Mesendoderm (in vitro differentiated cells): ENCODE measurements around the gene WDTC1.
"Not testable (repeated sequence)": the region's sequence is repeated elsewhere in the genome, so short reads cannot be mapped to it uniquely, and the experiment has no call there.

Experiments
- DNase-seq: peaks from one replicate; pipeline ENCODE4 v3.0.0; 2013
- H2AK5ac ChIP-seq: 2 replicates; pipeline ENCODE4 v1.6.1; 2013; ENCODE audit warnings: low read length, inconsistent platforms
- H2BK120ac ChIP-seq: 2 replicates; pipeline ENCODE4 v1.6.1; 2013; ENCODE audit warnings: low read depth, mild to moderate bottlenecking, low read length, moderate library complexity, mixed read lengths
- H2BK15ac ChIP-seq: replicated peaks from 2 replicates; pipeline ENCODE4 v1.6.1; 2013; ENCODE audit warnings: low read depth, mild to moderate bottlenecking, moderate library complexity
- H2BK5ac ChIP-seq: 2 replicates; pipeline ENCODE4 v1.6.1; 2013; ENCODE audit warnings: low read length, inconsistent platforms
- H3K18ac ChIP-seq: 2 replicates; pipeline ENCODE4 v1.6.1; 2013; ENCODE audit warnings: mild to moderate bottlenecking, low read length, mixed read lengths
- H3K23ac ChIP-seq: one replicate; pipeline ENCODE4 v1.6.1; 2013; ENCODE audit warnings: low read length
- H3K27ac ChIP-seq: 2 replicates; pipeline ENCODE4 v1.5.1; 2013; ENCODE audit warnings: low read depth, mild to moderate bottlenecking, inconsistent platforms, low read length, moderate library complexity
- H3K27me3 ChIP-seq: 2 replicates; pipeline ENCODE4 v1.6.1; 2013; ENCODE audit warnings: low read length, control low read depth, mild to moderate bottlenecking, inconsistent platforms; ENCODE audit not compliant: insufficient read depth, poor library complexity
- H3K36me3 ChIP-seq: 2 replicates; pipeline ENCODE4 v1.6.1; 2013; ENCODE audit warnings: low read length, inconsistent platforms; ENCODE audit not compliant: control insufficient read depth, insufficient read depth
- H3K4ac ChIP-seq: one replicate; pipeline ENCODE4 v1.6.1; 2013; ENCODE audit warnings: low read depth, mild to moderate bottlenecking, low read length, moderate library complexity
- H3K4me1 ChIP-seq: 2 replicates; pipeline ENCODE4 v1.6.1; 2013; ENCODE audit warnings: low read depth, low read length, inconsistent platforms; ENCODE audit not compliant: control insufficient read depth
- H3K4me2 ChIP-seq: 2 replicates; pipeline ENCODE4 v1.6.1; 2013; ENCODE audit warnings: low read length
- H3K4me3 ChIP-seq: 2 replicates; pipeline ENCODE4 v1.5.1; 2013; ENCODE audit warnings: mild to moderate bottlenecking, low read length
- H3K56ac ChIP-seq: one replicate; pipeline ENCODE4 v1.6.1; 2013; ENCODE audit warnings: low read length
- H3K79me1 ChIP-seq: 2 replicates; pipeline ENCODE4 v1.6.1; 2013; ENCODE audit warnings: low read length, inconsistent platforms
- H3K79me2 ChIP-seq: 2 replicates; pipeline ENCODE4 v1.6.1; 2013; ENCODE audit warnings: mild to moderate bottlenecking, low read length; ENCODE audit not compliant: control insufficient read depth, insufficient read depth
- H3K9ac ChIP-seq: 2 replicates; pipeline ENCODE4 v1.6.1; 2013; ENCODE audit warnings: low read length, inconsistent platforms
- H4K5ac ChIP-seq: one replicate; pipeline ENCODE4 v1.6.1; 2013; ENCODE audit warnings: low read length
- H4K8ac ChIP-seq: one replicate; pipeline ENCODE4 v1.6.1; 2013; ENCODE audit warnings: low read depth, mild to moderate bottlenecking, control low read depth, low read length, moderate library complexity
- WGBS: extraction: QIAGEN DNeasy Blood & Tissue Kit; methylation state at CpG from one replicate; pipeline ENCODE4 v1.1.7; 2013; ENCODE audit warnings: low lambda C conversion rate, missing lambda C conversion rate; ENCODE audit not compliant: insufficient coverage; ENCODE audit errors: extremely low coverage; 5-methylcytosine and 5-hydroxymethylcytosine counted together

Gene WDTC1

GRCh38 chr1:27237112-27237511 is 2.7 kb downstream of the WDTC1 start:
- Histone ChIP-seq H3K4ac (no peak overlapping the region), H3K4me1 (no peaks in the 10 kb centered on the region), H3K27ac (no peak overlapping the region), H2AK5ac (no peak overlapping the region), H3K56ac (no peak overlapping the region), H3K79me2 (no peaks in the 10 kb centered on the region), H2BK15ac (no peak overlapping the region), H3K79me1 (no peaks in the 10 kb centered on the region), H3K23ac (no peak overlapping the region), H3K18ac (no peak overlapping the region), H4K5ac (no peak overlapping the region), H3K9ac (no peak overlapping the region), H3K27me3 (no peaks in the 10 kb centered on the region), H2BK120ac (no peak overlapping the region), H2BK5ac (no peak overlapping the region), H3K4me2 (no peak overlapping the region), H3K4me3 (no peak overlapping the region), H3K36me3 (no peaks in the 10 kb centered on the region), H4K8ac (no peak overlapping the region)
- no CpG with 5 or more reads among the region's 4 CpGs for WGBS
- DNase-seq = no peak

- no peak for DNase-seq
- Histone ChIP-seq H2BK15ac (no peak overlapping the region), H3K4me3 (no peak overlapping the region), H3K18ac (no peak overlapping the region), H3K27ac (no peak overlapping the region), H2BK120ac (no peak overlapping the region), H4K5ac (no peak overlapping the region), H3K9ac (no peak overlapping the region), H2BK5ac (no peak overlapping the region), H3K79me2 (no peaks in the 10 kb centered on the region), H3K27me3 (no peaks in the 10 kb centered on the region), H2AK5ac (no peak overlapping the region), H3K56ac (no peak overlapping the region), H3K79me1 (no peaks in the 10 kb centered on the region), H3K36me3 (no peaks in the 10 kb centered on the region), H3K23ac (no peak overlapping the region), H3K4ac (no peak overlapping the region), H3K4me1 (no peaks in the 10 kb centered on the region), H4K8ac (no peak overlapping the region), H3K4me2 (no peak overlapping the region)
These were observed 3.6 kb downstream of the WDTC1 start for GRCh38 chr1:27238032-27238431.

GRCh38 chr1:27241677-27242076 is 7.2 kb downstream of the WDTC1 start:
- Histone ChIP-seq H3K36me3 (no peaks in the 10 kb centered on the region), H3K4me1 (no peaks in the 10 kb centered on the region), H3K56ac (no peak overlapping the region), H2BK120ac (no peak overlapping the region), H2BK5ac (no peak overlapping the region), H2BK15ac (no peak overlapping the region), H3K18ac (no peak overlapping the region), H3K4me2 (no peak overlapping the region), H3K9ac (no peak overlapping the region), H3K27me3 (no peaks in the 10 kb centered on the region), H3K4ac (no peak overlapping the region), H3K79me1 (no peaks in the 10 kb centered on the region), H3K27ac (no peak overlapping the region), H4K5ac (no peak overlapping the region), H3K23ac (no peak overlapping the region), H2AK5ac (no peak overlapping the region), H3K79me2 (no peaks in the 10 kb centered on the region), H4K8ac (no peak overlapping the region), H3K4me3 (no peak overlapping the region)
- no CpG with 5 or more reads among the region's 4 CpGs for WGBS
- no peak for DNase-seq

- not testable (repeated sequence) for H4K5ac ChIP-seq, H3K36me3 ChIP-seq, H3K4me3 ChIP-seq, H3K27ac ChIP-seq, H3K4me2 ChIP-seq, H2AK5ac ChIP-seq, H3K18ac ChIP-seq, H3K56ac ChIP-seq, H2BK120ac ChIP-seq, H2BK15ac ChIP-seq, H3K23ac ChIP-seq, DNase-seq, H3K4me1 ChIP-seq, H3K79me2 ChIP-seq, H3K9ac ChIP-seq, H3K4ac ChIP-seq, H3K79me1 ChIP-seq, H3K27me3 ChIP-seq, H2BK5ac ChIP-seq, H4K8ac ChIP-seq
- WGBS = no CpG with 5 or more reads among the region's 5 CpGs
These were observed 9.2 kb downstream of the WDTC1 start for GRCh38 chr1:27243665-27244064.

- no peaks in the 10 kb centered on the region for H3K4me1 ChIP-seq
- whole genome bisulfite sequencing = no CpG with 5 or more reads among the region's 1 CpG
- H2AK5ac ChIP-seq = no peak overlapping the region
- no peak overlapping the region for H2BK5ac ChIP-seq
- no peaks in the 10 kb centered on the region for H3K79me1 ChIP-seq
- no peak overlapping the region for H2BK15ac ChIP-seq
- H2BK120ac ChIP-seq = no peak overlapping the region
- H3K23ac ChIP-seq = no peak overlapping the region
- H3K4me3 ChIP-seq = no peak overlapping the region
- no peak overlapping the region for H4K8ac ChIP-seq
- no peaks in the 10 kb centered on the region for H3K36me3 ChIP-seq
- DNase-seq = no peak
- H3K4ac ChIP-seq = no peak overlapping the region
- no peak overlapping the region for H3K56ac ChIP-seq
- H3K4me2 ChIP-seq = no peak overlapping the region
- no peak overlapping the region for H3K27ac ChIP-seq
- no peak overlapping the region for H4K5ac ChIP-seq
- no peak overlapping the region for H3K9ac ChIP-seq
- no peak overlapping the region for H3K18ac ChIP-seq
- no peaks in the 10 kb centered on the region for H3K27me3 ChIP-seq
- no peaks in the 10 kb centered on the region for H3K79me2 ChIP-seq
These were observed 11.8 kb downstream of the WDTC1 start for GRCh38 chr1:27246194-27246593.

- no peak overlapping the region for H3K4ac ChIP-seq
- H3K27ac ChIP-seq = no peak overlapping the region
- H2BK5ac ChIP-seq = no peak overlapping the region
- H3K79me1 ChIP-seq = no peaks in the 10 kb centered on the region
- no peak overlapping the region for H2BK120ac ChIP-seq
- H3K4me3 ChIP-seq = no peak overlapping the region
- no peak overlapping the region for H2AK5ac ChIP-seq
- no peak overlapping the region for H3K9ac ChIP-seq
- no peaks in the 10 kb centered on the region for H3K36me3 ChIP-seq
- H3K79me2 ChIP-seq = no peaks in the 10 kb centered on the region
- no CpG with 5 or more reads among the region's 3 CpGs for WGBS
- H3K18ac ChIP-seq = no peak overlapping the region
- no peak overlapping the region for H4K5ac ChIP-seq
- no peak overlapping the region for H3K4me2 ChIP-seq
- H4K8ac ChIP-seq = no peak overlapping the region
- H3K56ac ChIP-seq = no peak overlapping the region
- no peak overlapping the region for H3K23ac ChIP-seq
- DNase-seq = no peak
- H2BK15ac ChIP-seq = no peak overlapping the region
- no peaks in the 10 kb centered on the region for H3K27me3 ChIP-seq
- no peaks in the 10 kb centered on the region for H3K4me1 ChIP-seq
These were observed 19.2 kb downstream of the WDTC1 start for GRCh38 chr1:27253596-27253995.
